GM19452 (cell line): ENCODE data around the gene CNGA3.

ENCODE experiments used
- ATAC-seq: cut with Tn5 transposase; IDR thresholded peaks from one replicate; pipeline ENCODE4 v1.9.1; 2021; ENCODE audit not compliant: unreplicated experiment

CNGA3 gene

DNA sequence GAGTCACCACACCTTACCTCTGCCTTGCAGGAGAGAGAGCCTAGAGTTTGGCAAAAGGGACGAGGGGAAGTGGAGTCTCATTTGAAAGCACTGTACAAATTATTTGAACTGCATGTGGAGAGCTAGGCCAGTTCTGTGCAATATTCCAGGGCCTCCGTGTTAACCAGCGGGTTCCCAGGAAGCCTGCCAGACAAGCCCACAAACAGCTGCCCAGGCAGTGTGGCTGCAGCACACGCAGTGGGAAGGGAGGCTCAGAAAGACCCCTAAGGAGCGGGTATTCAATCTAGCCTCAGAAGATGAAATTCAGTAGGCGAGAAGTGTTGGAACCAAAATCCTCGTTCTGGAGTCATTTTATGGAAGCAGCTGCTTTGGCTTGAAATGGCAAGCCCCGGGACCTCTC lies 30.7 kb downstream of the CNGA3 start:
- ATAC-seq, result no peak

DNA sequence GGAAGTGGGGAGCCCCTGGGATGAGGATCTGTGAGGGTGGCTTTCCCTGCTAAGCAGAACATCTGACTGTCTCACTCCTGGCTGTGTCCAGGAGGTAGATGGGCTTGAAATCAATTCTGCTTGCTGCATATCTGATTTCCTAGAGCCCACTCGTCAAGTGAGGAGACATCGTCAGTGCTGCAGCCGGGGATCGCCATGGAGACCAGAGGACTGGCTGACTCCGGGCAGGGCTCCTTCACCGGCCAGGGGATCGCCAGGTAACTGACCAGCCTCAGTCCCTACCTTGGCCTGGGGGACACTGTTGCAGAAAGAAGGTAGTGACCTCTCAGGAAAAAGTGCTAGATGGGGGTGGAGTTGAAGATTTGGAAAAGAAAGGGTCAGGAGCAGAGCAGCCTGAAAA lies 31.3 kb downstream of the CNGA3 start:
- ATAC-seq, result no peak

DNA sequence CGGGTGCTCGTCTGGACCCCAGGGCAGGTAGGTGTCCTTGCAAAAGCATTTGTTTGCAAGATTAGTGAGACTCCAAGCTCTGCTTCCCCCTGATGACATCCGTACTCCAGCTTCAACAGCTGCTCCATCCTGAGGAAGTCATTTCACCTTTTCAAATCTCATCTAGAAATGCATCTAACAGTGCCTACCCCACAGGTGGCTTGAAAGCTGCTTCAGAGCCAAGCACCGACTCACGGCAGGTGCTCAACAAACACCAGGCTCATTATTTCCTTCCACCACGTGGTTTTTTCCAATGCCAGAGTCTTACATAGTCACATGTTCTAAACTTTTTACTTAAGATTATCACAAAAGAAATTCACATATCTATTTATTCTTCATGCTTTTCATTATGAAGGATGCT lies 31.9 kb downstream of the CNGA3 start:
- ATAC-seq, result no peak

DNA sequence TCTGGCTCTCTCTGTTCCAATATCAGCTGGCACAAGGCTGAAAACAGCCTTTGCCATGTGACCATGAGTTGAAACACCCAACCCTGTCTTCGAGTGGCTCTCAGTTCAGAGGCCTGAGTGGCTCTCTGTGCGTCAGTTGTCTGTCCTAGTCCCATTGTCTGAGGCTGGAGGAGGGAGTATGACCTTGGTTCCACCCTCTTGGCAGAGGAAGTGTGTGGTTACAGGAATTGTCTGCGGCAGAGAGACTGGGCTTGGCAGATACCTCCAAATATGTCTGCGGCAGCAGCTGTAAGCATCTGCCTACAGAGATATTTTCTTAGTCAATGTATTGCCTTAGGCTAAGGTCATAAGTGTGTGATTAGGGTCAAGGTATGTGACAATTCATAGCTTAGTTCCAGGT lies 32.6 kb downstream of the CNGA3 start:
- ATAC-seq, result no peak

DNA sequence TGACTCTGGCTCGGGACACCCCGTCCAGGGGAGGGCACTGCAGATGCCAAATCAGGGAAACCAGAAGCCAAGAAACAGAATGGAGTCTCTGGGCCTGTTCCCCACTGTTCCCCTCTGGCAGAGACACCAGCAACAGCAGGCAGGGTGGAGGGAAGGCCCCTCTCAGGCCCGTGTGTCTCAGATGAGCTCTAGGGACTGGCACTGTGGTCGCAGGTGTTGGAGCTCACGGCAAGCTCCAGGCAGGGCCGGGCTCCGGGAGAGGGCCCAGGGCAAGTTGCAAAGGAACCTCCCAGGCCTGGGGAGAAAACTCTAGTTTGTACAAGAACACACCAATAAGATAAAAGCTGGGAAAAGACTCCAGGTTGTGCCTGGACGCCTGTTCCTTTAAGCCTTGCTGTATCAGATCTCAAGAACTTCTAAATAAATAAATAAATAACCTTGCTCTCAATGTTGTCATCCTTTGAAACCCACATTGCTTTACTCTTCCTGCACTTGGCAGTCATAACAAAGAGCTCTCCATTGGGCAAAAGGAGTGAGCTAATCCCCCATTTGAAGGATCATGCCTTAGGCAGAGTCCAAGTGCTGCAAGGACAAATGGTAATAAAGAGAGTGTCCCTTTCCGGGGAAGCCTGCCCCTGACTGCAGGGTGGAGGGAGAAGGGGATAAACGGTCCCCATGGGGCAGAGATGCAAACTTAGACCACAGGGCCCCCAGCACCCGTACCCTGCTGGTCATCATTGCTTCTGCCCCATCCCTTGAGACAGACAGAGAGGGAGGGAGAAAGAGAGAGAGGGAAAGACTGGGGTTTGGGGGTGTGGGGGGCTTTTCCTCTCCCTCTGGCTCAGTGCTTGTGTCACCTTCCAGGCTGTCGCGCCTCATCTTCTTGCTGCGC lies 33.3 kb downstream of the CNGA3 start:
- no peak for ATAC-seq

DNA sequence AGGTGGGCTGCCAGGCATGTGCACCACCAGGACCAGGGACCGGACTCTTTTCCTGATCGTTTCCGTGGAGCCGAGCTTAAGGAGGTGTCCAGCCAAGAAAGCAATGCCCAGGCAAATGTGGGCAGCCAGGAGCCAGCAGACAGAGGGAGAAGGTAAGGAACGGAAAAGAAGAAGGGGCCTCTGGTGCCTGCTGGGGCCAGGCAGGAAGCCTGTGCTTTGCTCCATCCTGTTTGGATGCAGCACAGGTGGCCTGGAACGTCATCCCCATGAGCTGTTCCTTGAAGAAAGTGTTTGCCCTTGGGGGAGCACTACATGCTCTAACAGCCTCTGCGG lies 33.9 kb downstream of the CNGA3 start:
- ATAC-seq, result no peak

DNA sequence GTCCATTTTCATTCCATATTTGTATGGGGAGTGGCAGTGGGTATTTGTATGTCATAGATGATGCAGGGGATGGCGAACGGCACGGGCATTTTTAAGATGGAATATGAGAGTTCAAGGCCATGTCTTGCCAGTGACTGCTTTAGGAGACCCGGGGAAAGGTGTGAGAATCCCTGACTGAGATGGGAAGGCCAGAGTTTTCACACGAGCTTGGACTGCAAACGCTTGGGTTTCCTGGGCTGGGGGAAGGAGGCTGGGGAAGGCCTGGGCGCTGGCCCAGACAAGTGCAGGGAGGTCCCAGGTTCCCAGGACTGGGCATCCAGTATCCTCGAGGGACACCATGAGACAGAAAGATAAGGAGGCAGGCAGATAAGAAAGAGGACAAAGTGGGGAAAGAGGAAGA lies 35.2 kb downstream of the CNGA3 start:
- no peak for ATAC-seq

DNA sequence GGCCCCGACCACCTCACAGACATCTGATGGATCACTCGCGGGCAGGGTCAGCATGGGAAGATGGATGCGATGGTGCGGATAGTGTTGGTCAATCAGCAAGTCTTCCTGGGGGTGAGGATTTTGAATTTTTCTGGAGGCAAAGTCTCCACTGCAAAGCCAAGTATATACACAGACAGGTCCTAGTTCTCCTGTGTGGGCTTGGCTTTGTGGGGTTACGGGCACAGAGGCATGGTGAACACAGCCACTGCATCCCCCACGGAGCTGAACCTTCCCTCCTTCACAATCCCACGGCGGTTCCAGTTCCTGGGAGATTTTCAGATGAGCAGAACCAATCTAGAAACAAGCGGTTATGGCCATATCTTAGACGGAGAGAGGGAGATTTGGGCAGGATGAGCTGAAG lies 35.8 kb downstream of the CNGA3 start:
- no peak for ATAC-seq

DNA sequence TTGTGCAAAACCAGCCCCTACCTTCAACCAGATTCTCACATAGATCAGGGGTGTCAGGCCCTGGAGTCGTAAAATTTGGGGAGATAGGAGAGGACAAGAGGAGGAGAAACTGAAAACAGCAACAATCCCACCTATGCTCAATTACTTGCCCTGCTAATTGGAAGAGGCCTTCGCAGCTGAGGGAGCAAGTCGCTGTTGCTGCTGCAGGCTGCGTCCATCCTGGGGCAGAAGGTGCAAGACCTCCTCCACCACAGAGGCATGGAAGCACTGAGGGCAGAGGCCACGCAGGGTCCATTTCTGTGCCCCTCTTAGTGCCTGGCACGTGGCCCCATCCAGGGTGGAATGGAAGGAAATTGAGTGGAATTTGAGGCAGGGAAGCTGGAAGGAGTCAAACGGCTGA lies 36.5 kb downstream of the CNGA3 start:
- no peak for ATAC-seq

DNA sequence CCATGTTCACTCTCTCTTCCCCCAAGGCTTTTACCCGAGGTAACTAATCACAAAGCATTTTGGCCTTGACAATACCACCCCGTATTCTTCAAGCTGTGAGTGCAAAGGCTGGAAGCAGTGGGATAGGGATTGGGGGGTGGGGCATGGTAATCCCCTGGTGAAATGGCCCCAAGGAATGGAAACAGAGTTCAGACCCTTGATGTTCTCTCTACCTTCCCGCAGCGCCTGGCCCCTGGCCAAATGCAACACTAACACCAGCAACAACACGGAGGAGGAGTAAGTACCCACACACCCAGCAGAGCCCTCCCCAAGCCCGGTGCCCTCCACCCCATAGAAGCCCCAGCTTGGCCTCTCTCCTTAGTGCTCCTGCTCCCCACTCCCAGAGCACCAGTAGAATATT lies 36.9 kb downstream of the CNGA3 start:
- ATAC-seq, result no peak

DNA sequence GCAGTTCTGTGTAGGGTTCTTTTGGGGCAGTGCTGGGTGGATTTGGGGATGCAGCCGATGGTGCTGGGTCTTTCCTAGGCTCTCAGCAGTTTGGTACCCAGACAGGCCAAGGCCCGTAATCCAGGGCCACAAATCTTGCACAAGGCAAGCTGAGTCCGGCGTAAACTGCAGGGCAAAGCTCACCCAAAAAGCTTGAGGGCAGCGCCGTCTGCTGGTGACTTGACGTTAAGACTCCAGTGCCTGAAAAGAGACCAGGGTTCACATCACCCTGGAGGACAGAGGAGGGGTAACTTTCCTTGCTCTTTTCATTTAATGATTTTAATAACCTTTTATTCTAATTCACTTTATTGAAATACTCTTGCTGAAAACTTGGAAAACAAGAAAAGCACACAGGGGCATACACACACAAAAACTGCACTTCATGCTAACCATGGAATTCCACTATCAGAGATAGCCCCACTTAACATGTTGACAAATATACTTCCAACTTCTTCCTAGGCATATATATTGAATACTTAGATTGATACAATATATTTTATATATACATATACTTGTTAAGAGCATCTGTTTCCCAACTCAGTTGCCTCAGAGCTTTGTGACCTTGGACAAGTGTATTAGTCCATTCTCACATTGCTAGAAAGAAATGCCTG lies 38.9 kb downstream of the CNGA3 start:
- ATAC-seq, result no peak

DNA sequence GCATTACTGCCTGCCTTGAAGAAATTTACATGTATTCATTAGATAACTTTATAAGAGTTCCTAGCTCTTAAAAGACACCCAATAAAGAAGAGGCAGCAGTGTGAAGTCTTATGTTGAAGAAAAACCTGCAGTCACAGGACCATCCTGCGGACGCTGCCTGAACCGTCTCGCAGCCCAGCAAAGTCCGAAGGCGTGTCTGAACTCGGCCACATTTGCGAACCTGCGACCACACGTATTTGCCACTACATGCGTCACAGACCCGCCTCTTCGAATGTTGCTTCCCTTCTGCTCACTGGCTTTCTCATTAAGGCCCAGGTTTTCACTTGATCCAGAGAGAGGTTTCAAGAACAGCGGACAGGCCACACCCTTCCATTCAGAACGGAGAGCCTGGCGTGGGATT lies 41.2 kb downstream of the CNGA3 start:
- ATAC-seq, result no peak

DNA sequence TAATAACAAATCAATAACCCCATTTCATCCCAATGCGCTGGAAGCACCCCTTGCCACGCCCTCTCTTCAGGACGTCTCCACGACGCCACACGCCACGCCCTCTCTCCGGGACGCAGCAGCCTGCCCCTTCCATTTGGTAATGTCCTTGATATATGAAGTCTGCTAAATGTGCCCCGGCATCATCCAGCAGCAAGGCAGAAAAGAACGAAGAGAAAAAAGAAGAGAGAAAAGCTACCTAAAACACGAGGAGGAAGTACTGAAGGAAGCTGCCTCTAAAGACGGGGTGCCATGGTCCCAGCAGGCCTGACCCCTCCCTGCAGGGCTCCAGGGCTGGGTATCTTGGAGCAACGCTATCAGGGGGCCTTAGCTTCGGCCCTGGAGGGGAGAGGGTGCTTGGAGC lies 41.8 kb downstream of the CNGA3 start:
- ATAC-seq, result no peak

DNA sequence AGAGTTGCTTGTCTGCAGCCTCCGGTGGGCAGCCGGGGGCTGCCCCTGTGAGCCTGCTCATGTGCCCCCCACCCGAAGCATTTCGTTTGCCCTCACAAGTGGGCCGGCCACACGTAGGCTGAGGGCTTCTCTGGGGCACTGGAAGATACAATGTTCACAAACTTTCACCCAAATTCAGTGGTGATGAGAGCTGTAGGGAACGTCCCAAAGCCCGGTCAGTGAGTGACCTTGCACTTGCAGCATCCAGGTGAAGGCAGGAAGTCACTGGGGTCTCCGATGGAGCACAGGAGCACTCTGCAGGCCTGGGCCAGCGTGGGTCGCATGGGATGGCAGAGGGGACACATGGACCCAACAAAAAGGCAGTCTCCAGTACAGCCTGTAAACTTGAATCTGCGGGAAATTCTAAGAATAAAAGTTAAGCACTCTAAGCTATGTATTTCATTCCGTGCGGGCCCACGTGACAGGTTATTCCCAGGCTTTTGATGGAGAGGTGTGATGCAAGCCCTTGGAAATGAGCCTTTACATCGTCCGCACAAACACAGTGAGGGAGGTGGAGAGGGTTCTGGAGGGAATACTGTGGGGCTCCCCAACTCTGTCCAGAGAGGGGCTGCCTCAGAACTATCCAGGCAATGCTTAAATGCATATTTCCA lies 42.5 kb downstream of the CNGA3 start:
- no peak for ATAC-seq

DNA sequence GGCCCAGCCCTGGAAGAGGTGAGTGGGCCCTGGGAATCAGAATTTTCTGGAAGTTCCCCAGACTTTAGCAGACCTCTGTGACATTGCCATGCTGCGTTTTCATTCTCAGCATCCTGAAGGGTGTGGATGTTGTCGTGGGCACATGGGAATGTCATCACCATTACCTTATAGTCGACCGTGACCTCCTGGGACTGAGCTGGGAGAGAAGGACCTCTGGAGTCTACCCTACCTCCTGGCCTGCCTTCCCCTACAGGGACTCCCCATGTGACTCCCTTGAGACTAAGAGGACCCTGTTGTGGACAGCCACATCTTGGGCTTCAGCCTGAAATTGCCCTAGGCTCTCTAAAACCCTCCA lies 43.0 kb downstream of the CNGA3 start:
- no peak for ATAC-seq

DNA sequence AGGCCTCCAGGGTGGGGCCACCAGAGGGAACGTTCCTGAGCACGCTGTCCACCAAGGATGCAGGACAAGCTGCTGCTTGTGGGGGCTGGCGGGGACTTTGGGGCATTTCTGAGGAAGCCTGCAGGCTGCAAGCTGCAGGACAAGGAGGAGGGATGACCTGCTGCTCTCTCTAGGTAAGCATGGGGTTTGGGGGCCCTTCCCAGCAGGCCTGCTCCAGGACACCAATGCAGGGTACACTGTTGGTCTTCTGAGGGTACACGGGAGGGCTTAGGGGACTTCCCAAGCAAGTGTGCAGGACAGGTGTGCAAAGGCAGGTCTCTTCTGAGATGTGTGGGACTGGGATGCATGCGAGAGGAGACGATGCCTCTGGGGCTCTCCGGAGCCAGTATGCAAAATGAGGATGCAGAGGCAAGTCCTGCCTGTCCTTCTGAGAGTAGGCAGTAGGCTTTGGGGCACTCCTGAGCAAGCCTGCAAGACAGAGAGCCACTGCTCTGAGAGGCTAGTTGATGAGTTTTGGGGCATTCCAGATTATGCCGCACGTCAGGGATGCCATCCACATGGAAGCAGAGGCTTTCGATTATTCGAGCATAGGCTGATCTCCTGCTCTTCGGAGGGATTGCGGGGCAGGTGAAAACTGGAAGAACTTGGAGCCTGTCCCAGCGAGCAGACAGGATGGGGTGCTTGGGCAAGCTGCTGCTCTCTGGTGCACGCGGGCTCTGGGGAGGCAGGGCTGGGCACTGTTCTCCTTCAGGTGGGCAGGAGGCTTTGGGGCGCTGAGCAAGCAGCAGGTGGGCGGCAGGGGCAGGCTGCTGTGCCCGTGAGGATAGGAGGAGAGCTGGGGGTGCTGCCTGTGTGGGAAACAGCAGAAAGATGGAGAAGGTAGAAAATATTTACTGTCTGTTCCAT lies 44.6 kb downstream of the CNGA3 start:
- ATAC-seq, result no peak

DNA sequence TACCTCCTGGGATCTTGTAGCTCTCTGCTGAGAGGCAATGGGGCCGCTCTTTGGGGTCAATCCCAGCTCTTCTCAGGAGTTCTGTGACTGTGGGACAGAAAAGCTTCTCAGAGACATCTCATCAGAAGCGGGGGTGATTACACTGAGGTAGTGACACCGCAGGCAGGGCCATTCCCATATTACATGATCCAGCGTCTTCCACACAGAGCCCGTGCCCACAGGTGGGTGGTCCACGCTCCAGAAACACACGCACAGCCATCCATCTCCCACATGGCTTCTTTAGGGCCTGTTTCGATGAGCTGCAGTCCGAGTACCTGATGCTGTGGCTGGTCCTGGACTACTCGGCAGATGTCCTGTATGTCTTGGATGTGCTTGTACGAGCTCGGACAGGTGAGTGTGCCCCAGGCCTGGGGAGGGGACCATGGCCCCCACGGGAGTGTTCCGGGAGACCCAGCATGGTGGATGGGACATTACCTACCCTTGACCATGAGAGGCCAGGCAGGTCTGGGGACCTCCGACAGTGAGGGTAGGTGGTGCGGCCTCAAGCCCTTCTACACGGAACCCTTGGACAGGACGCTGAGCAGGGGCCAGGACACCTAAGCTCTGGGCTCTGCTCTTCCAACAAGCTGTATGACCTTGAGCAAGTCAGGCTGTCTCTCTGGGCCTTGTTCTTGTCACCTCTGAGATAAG lies 45.5 kb downstream of the CNGA3 start:
- no peak for ATAC-seq

DNA sequence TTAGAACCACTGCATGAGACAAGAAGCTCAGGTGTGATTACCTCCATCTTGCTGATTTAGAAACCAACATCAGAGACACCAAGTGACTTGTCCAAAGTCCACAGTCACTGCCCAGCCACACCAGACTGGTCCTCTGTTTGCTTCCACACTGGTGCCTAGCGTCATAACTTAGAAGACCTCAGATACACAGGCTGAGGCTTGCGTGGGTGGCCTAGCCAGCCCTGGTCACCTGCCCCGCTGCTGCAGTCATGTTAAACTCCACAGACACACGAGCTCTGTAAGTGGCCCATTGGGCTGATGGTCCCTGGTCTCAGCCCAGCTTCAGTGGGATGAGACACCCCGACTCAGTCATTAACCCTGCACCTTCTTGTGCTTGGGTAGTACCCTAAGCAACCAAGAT lies 47.1 kb downstream of the CNGA3 start:
- no peak for ATAC-seq

DNA sequence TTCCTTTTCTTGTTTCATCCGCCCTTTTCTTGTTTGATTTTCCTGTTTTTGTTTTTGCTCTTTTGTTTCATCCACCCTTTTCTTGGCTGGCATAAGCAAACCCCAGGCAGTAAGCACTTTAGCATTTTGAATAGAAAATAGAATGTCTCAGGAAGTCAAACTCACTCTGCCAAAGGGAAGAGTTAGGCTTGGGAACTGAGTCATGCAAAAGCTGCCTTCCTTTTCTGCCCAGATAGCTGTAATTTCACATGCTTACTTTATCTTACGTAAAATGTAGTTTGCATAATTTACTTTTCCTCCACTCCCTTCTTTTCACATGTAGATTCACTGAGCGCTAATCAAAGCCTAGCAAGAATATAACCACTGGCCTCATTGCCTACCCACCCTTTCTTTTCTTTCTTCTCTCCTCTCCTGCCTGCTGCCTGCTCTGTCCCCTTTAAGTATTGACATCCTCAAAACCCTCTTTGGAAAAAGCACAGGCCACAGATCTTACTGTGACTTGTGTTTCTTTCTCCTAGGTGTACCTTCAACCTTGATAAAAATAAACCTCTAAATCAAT lies 48.4 kb downstream of the CNGA3 start:
- no peak for ATAC-seq

DNA sequence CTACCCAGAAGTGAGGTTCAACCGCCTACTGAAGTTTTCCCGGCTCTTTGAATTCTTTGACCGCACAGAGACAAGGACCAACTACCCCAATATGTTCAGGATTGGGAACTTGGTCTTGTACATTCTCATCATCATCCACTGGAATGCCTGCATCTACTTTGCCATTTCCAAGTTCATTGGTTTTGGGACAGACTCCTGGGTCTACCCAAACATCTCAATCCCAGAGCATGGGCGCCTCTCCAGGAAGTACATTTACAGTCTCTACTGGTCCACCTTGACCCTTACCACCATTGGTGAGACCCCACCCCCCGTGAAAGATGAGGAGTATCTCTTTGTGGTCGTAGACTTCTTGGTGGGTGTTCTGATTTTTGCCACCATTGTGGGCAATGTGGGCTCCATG lies 49.7 kb downstream of the CNGA3 start:
- no peak for ATAC-seq
